Right atrium auricular region (tissue), 2 donors: ENCODE measurements around the gene FAM171A1. TPM values are rescaled to one million over a fixed set of nuclear protein-coding genes. Genes with fewer than 3 reads are reported as not detected.

ENCODE experiments used
- DNase-seq: peaks from one replicate; pipeline ENCODE4 v3.0.0-alpha.2; 2019; ENCODE audit warnings: low spot score
- H3K27ac ChIP-seq, 2 donors: fragments of 200-600 bp; sonication (generic); 1 replicate in 1 of 2; 2 replicates in 1 of 2; pipeline ENCODE4 v1.5.1; 2016 to 2019
- H3K27me3 ChIP-seq, 2 donors: fragments of 200-600 bp; sonication (generic); one replicate each; pipeline versions ENCODE4 v1.5.1 to v1.6.0; 2017 to 2019
- H3K36me3 ChIP-seq: fragments of 200-600 bp; sonication (generic); one replicate; pipeline ENCODE4 v1.5.1; 2016
- H3K4me1 ChIP-seq, 2 donors: fragments of 200-600 bp; sonication (generic); one replicate each; pipeline versions ENCODE4 v1.5.1 to v1.6.0; 2017 to 2019
- H3K4me3 ChIP-seq, 2 donors: fragments of 200-600 bp; sonication (generic); 1 replicate in 1 of 2; 2 replicates in 1 of 2; pipeline ENCODE4 v1.5.1; 2017 to 2019; ENCODE audit warnings: mild to moderate bottlenecking in 1 of 2, moderate library complexity in 1 of 2
- H3K9me3 ChIP-seq, 2 donors: fragments of 200-600 bp; sonication (generic); one replicate each; pipeline ENCODE4 v1.5.1; 2019
- CTCF ChIP-seq, 2 donors: fragments of 200-600 bp; sonication (generic); IDR thresholded peaks; one replicate each; pipeline ENCODE4 v1.5.1; 2019; ENCODE audit warnings: antibody characterized with exemption in 2 of 2
- total RNA-seq, 2 donors: library from RNA; depleted of rRNA; stranded (reverse); fragments of >200 nt; gene quantifications; one replicate each; pipeline ENCODE4 v1.1.0, GENCODE V29; 2016

The FAM171A1 gene
- total RNA-seq, 2 donors from 2014 or later, result 7.8 to 13.7 TPM

GRCh38 chr10:15245530-15245929 is 125.6 kb downstream of the FAM171A1 start:
- Histone ChIP-seq H3K27ac (no peak overlapping the region), H3K4me3 (no peak overlapping the region), H3K4me1 (no peaks in the 10 kb centered on the region), H3K36me3 (no peaks in the 10 kb centered on the region), H3K9me3 (no peaks in the 10 kb centered on the region), H3K27me3 (no peaks in the 10 kb centered on the region)
- no peak for TF ChIP-seq CTCF (IDR thresholded peaks at IDR 0.05)
- DNase-seq, result no peak

GRCh38 chr10:15244635-15245197 is 126.4 kb downstream of the FAM171A1 start:
- no peak for TF ChIP-seq CTCF (IDR thresholded peaks at IDR 0.05)
- no peak overlapping the region for H3K27ac ChIP-seq
- H3K9me3 ChIP-seq, result no peaks in the 10 kb centered on the region
- no peaks in the 10 kb centered on the region for H3K27me3 ChIP-seq
- no peaks in the 10 kb centered on the region for H3K36me3 ChIP-seq
- no peak overlapping the region for H3K4me3 ChIP-seq
- H3K4me1 ChIP-seq, result no peaks in the 10 kb centered on the region
- no peak for DNase-seq

GRCh38 chr10:15242261-15242840 is 128.7 kb downstream of the FAM171A1 start:
- Histone ChIP-seq H3K36me3 (no peaks in the 10 kb centered on the region), H3K4me1 (peaks cover 0 to 9% of the 10 kb centered on the region in 2 donors), H3K4me3 (no peak overlapping the region), H3K9me3 (no peaks in the 10 kb centered on the region), H3K27me3 (no peaks in the 10 kb centered on the region), H3K27ac (no peak overlapping the region)
- no peak for TF ChIP-seq CTCF (IDR thresholded peaks at IDR 0.05)
- no peak for DNase-seq

- TF ChIP-seq CTCF (IDR thresholded peaks at IDR 0.05), result no peak
- Histone ChIP-seq H3K27me3 (no peaks in the 10 kb centered on the region), H3K27ac (no peak overlapping the region), H3K4me3 (no peak overlapping the region), H3K36me3 (no peaks in the 10 kb centered on the region), H3K9me3 (no peaks in the 10 kb centered on the region), H3K4me1 (peaks cover 0 to 13% of the 10 kb centered on the region in 2 donors)
- DNase-seq, result no peak
These were observed 129.8 kb downstream of the FAM171A1 start for GRCh38 chr10:15241306-15241705.

- H3K27me3 ChIP-seq, result no peaks in the 10 kb centered on the region
- no peak overlapping the region for H3K4me3 ChIP-seq
- no peak overlapping the region for H3K27ac ChIP-seq
- no peak for DNase-seq
- TF ChIP-seq CTCF (IDR thresholded peaks at IDR 0.05), result no peak
- H3K4me1 ChIP-seq, result peaks cover 0 to 13% of the 10 kb centered on the region in 2 donors
- no peaks in the 10 kb centered on the region for H3K36me3 ChIP-seq
- no peaks in the 10 kb centered on the region for H3K9me3 ChIP-seq
These were observed 132.3 kb downstream of the FAM171A1 start for GRCh38 chr10:15238555-15239335.
